ENCODE results near the gene EYS.

EYS gene

DNA sequence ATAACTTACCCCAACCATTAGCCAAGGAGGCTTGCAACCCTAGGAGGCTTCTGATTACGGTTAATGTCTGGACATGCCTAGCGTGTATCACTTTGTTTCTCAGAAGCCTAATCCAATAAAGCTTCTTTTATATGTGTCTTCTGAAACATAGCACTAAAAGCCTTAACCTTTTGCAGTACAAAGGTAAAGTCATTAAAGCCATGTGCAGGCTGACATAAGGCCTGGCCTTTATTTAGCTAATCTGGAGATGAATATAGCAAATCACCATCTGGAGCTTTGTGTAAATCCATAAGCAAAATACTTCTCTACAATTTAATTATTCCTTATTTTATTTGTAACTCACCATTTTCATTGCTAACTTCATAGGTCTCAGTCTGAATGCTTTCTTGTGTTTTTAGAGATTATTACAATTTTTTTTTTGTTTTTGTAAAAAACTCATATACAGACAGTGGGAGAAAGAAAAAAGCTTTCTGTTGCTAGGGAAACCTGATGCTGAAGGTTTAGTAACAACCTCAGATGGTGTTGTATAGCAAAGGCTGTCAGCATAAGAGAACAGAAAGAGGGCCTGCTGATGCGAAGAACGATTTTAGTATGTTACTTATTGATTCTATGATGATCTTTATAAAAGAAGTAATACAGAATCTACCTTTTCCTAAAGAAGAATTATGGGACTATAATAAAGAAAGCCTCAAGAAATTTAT is at the start of gene EYS:
Gene EYS (minus strand): TSS at position 101 of the 701 bp plus-strand sequence. CDS start 211,816 bp downstream, outside the sequence.
- DNase-seq: no peak

DNA sequence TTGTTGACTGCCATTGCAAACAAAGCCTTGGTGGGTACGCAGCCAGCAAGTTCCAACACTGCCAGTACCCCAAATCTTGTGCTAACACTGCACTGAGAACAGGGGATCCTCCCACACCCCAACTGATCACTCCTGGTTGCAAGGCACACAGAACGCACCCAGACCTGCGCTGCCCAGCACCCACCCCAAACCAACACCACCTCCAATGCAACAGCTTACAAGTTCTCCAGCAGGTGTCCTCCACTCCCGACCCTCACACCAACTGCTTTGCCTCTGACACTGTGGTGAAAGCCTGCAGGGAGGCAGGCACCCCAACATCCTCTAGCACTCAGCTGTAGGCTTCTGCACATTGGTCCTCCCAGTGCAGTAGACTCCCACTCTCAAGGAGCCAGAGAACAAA is 39.3 kb upstream of the EYS start:
- DNase-seq: no peak

DNA sequence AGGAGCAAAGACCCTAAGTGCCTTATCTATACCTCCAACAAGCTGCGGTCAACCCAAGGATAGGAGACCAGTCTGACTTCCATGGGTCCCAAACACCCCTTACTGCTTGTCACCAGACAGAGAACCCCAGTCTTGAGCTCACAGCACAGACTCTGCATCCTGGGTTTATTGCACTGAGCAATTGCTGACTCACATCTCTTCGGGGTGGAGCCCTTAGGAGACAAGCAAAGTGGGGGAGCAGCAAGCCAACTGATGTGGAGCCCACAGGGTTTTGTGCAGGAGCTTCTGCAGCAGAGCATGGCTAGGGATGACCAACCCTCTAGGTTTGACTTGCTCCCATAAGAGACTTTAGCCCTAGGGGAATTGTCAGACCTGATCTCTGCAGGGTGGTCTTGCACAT is 38.6 kb upstream of the EYS start:
- DNase-seq: no peak

- no peak for DNase-seq
Observed at GRCh38 chr6:65728879-65729479, 22.0 kb upstream of the EYS start.

- DNase-seq: no peak
Observed at GRCh38 chr6:65719101-65719500, 12.1 kb upstream of the EYS start.

DNA sequence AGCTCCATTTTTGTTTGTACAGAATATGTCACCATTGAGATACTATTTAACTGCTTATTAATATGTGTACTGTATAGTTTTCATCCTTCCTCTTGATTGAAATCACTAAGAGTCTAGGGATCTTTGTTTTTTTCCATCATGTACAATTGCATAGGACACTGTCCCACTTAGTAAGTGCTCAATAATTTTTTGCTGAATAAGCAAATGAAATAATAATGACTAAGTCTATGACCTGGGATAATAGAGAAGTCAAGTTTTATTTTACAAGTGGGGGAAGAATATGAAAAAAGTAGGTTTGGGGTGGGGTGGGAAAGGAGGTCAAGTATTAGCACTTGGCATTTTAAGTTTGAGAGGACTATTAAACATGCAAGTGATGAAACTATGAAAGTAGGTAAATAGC is 4.5 kb upstream of the EYS start:
- DNase-seq: no peak

DNA sequence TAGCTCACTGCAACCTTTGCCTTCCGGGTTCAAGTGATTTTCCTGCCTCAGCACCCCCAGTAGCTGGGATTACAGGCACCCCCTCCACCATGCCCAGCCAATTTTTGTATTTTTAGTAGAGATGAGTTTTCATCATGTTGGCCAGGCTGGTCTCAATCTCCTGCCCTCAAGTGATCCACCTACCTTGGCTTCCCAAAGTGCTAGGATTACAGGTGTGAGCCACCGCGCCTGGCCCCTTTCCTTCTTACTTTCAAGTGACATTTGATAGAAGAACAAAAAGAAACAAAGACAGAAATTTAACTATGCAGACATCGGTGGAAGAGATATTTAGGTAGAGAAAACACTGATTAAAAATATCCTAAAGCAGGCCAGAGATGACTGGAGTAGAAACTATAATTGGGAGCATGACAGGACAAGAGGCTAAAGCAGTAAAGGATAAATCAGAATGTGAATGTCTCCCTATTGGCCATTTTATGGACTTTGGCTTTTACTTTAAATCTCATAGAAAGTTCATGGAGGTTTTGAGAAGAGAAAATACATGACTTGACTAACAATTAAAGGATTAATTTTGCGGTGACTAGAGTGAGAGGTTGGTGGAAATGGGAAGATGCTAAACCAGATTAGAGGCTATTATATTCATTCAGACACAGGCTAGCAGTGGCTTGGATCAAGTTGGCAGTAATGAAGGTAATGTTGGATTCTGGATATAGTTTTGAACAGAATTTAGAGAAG is 2.2 kb upstream of the EYS start:
- no peak for DNase-seq

GRCh38 chr6:65708162-65708561 is 1.1 kb upstream of the EYS start:
- no peak for DNase-seq

DNA sequence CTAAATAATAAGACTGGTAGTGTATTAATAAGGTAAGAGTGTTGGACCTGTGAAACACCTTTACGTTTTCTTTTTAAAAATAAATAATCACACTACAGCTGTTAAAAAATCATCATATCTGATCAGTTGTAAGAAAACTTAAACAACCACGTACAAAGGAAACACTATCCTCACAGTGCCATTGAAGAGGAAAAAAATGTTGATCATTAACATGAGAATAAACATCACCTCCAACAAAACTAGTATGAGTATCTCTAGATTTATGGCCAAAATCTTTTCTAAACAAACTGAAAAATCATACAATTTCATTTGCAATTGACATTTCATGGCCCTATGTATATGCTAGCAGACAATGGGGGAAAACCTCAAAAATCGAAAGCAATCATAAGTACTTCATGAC is 590 bp downstream of the EYS start:
- no peak for DNase-seq

DNA sequence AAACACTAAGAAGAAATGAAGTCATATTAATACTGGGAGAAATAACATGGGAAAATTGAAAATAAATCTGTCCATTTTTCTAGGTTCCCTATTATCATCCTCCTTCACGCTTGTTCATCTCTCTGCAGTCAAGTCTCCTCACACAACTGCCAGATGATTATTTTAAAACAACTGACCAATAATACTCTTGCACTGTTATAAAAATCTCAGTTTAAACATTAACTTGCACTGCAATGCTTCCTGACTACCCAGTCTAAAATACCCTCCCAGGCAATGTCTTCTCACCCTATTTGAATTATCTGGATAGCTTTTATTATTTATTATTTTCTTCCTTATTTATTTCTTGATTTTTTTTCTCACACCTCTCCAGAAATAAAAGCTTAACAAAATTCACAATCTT is 5.7 kb downstream of the EYS start:
- DNase-seq: no peak

DNA sequence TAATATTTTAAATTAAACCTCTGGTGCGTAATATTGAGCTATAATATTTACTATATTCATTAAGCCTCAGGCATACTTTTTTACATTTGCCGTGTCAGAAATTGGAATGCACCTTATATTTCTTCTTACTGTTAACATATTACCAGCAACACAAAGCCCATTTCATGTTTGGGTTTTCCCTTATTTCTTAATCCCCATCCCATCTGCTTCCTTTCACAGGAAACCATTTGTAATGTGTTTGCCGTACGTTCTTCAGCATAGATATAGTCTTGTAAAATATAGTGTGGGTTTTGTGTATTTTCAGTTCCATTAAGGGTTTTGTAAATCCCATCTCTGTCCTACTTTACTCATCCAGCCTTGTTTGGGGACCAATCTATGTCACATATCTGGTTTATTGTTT is 6.5 kb downstream of the EYS start:
- no peak for DNase-seq

DNA sequence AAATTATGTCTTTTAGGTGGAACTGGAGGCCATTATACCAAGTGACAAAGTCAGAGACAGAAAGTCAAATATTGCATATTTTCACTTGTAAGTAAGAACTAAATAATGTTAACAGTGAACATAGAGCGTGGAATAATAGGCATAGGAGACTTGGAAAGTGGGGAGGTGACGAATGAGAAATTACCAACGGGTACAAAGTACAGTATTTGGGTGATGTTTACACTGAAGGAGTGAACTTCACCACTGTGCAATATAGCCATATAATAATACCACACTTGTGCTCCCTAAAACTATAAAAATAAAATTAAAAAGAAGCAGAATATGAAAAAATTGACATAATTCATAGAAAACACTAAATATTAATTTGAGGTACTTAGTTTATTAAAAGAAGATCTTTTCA is 14.9 kb downstream of the EYS start:
- DNase-seq: no peak

DNA sequence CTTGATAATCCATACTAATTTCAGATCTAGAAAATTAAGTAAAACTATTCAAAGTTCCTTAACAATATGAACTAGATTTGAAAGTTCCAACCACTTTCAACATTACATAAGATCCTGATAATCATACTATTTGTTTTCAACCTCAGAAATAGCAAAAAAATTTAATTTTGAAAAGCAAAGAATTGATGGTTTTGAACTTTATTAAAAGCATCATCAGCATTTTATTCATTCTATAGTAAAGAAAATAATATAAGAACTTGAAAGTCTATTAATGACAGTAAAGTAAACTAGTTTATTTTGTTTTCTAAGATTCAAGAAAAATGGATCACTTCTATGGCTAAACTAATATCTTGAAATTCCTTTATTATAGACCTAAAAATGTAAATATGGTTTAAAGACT is 26.8 kb downstream of the EYS start:
- no peak for DNase-seq

GRCh38 chr6:65671922-65672321 is 35.1 kb downstream of the EYS start:
- DNase-seq: no peak

- no peak for DNase-seq
Observed at GRCh38 chr6:65667916-65668656, 38.9 kb downstream of the EYS start.

- no peak for DNase-seq
Observed at GRCh38 chr6:65650086-65650485, 56.9 kb downstream of the EYS start.

- no peak for DNase-seq
Observed at GRCh38 chr6:65649392-65649791, 57.6 kb downstream of the EYS start.

DNA sequence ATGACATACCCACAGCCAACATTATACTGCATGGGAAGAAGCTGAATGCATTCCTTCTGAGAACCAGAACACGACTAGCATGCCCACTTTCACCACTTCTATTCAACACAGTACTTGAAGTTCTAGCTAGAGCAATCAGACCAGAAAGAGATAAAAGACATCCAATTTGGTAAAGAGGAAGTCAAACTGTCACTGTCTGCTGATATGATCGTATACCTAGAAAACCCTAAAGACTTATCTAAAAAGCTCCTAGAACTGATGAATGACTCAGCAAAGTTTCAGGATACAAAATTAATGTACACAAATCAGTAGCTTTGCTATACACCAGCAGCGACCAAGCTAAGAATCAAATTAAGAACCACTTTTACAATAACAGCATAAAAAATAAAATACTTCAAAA is 60.5 kb downstream of the EYS start:
- DNase-seq: no peak

- no peak for DNase-seq
Observed at GRCh38 chr6:65642776-65643175, 64.2 kb downstream of the EYS start.

- DNase-seq: no peak
Observed at GRCh38 chr6:65638047-65638831, 68.8 kb downstream of the EYS start.

GRCh38 chr6:65637289-65638046 is 69.6 kb downstream of the EYS start:
- DNase-seq: no peak

GRCh38 chr6:65633501-65633900 is 73.5 kb downstream of the EYS start:
- no peak for DNase-seq
